ENCODE data around the gene WSB2.
"Not testable (repeated sequence)": the region's sequence is repeated elsewhere in the genome, so short reads cannot be mapped to it uniquely, and the experiment has no call there.

Gene WSB2

GRCh38 chr12:118010903-118011302, 50.1 kb downstream of the WSB2 start:
- in situ Hi-C loops (cut with HindIII; ENCODE audit: low sequenced_read_pairs) = no loop called here
- no peak for DNase-seq (ENCODE audit: low read depth)
- no peak overlapping the region for H3K4me3 ChIP-seq (ENCODE audit: low read depth, low read length)
- TF ChIP-seq CTCF (IDR thresholded peaks at IDR 0.05; ENCODE audit: low read depth, low read length, missing control alignments) = no peak

GRCh38 chr12:117999806-118000205, 61.2 kb downstream of the WSB2 start:
- in situ Hi-C loops (cut with HindIII; ENCODE audit: low sequenced_read_pairs) = loop anchor here (5.0 kb wide), 1 partner anchor 103 kb away; no protein-coding TSS in a partner anchor
- DNase-seq (ENCODE audit: low read depth); H3K4me3 ChIP-seq (ENCODE audit: low read depth, low read length): not testable (repeated sequence)

GRCh38 chr12:117998719-117999118, 62.3 kb downstream of the WSB2 start:
- TF ChIP-seq CTCF (IDR thresholded peaks at IDR 0.05; ENCODE audit: low read depth, low read length, missing control alignments) = no peak
- DNase-seq (ENCODE audit: low read depth) = no peak
- in situ Hi-C loops (cut with HindIII; ENCODE audit: low sequenced_read_pairs) = no loop called here
- no peak overlapping the region for H3K4me3 ChIP-seq (ENCODE audit: low read depth, low read length)

GRCh38 chr12:117994551-117995438, 66.2 kb downstream of the WSB2 start:
- in situ Hi-C loops (cut with HindIII; ENCODE audit: low sequenced_read_pairs) = no loop called here
- TF ChIP-seq CTCF (IDR thresholded peaks at IDR 0.05; ENCODE audit: low read depth, low read length, missing control alignments) = no peak
- H3K4me3 ChIP-seq (ENCODE audit: low read depth, low read length) = no peak overlapping the region
- DNase-seq (ENCODE audit: low read depth) = no peak

GRCh38 chr12:117986705-117987469, 74.1 kb downstream of the WSB2 start:
- DNase-seq (ENCODE audit: low read depth) = peak; percentile 24
- in situ Hi-C loops (cut with HindIII; ENCODE audit: low sequenced_read_pairs) = no loop called here

GRCh38 chr12:117985182-117985581, 75.8 kb downstream of the WSB2 start:
- no peak for TF ChIP-seq CTCF (IDR thresholded peaks at IDR 0.05; ENCODE audit: low read depth, low read length, missing control alignments)
- in situ Hi-C loops (cut with HindIII; ENCODE audit: low sequenced_read_pairs) = no loop called here
- no peak overlapping the region for H3K4me3 ChIP-seq (ENCODE audit: low read depth, low read length)
- DNase-seq (ENCODE audit: low read depth) = no peak

More at GRCh38 chr12:117986705-117987469, 74.1 kb downstream of the WSB2 start:
- no peak for TF ChIP-seq CTCF (IDR thresholded peaks at IDR 0.05; ENCODE audit: low read depth, low read length, missing control alignments)
- no peak overlapping the region for H3K4me3 ChIP-seq (ENCODE audit: low read depth, low read length)
